ENCODE data around the gene KIF2C.
"Not testable (repeated sequence)": the region's sequence is repeated elsewhere in the genome, so short reads cannot be mapped to it uniquely, and the experiment has no call there.

Gene KIF2C

GRCh38 chr1:44808063-44808937 lies 68.7 kb downstream of the KIF2C start, which contains the start of gene BTBD19:
TSS of gene BTBD19 (plus strand) at chr1:44808523. CDS start at chr1:44808821, 298 bp downstream.
- no peak for DNase-seq (ENCODE audit: low read depth, low spot score)
- H3K4me3 ChIP-seq, result peak within 1 kb of the TSS; percentile 28
- H3K9me3 ChIP-seq (ENCODE audit: low read depth, low read length), result no peaks in the 10 kb centered on the region
- H3K9ac ChIP-seq (ENCODE audit: insufficient read length), result peak within 1 kb of the TSS; percentile 41
- H3K36me3 ChIP-seq (ENCODE audit: insufficient read depth, low read length), result no peaks in the 10 kb centered on the region; the same call in 1 of the 2 replicates
- H3K27ac ChIP-seq, result peak within 1 kb of the TSS; percentile 76
- TF ChIP-seq EZH2 (IDR thresholded peaks at IDR 0.05) (no peak), POLR2AphosphoS5 (IDR thresholded peaks at IDR 0.05; ENCODE audit: borderline replicate concordance, low read depth, low read length) (no peak), FOXP2 (optimal IDR thresholded peaks at IDR 0.05; ENCODE audit: control extremely low read depth, extremely low read length, insufficient read depth) (no peak)

GRCh38 chr1:44808938-44809917 lies 69.6 kb downstream of the KIF2C start:
- no peak for TF ChIP-seq FOXP2 (optimal IDR thresholded peaks at IDR 0.05; ENCODE audit: control extremely low read depth, extremely low read length, insufficient read depth)
- peak; percentile 23; the same call in 1 of the 2 replicates for TF ChIP-seq POLR2AphosphoS5 (IDR thresholded peaks at IDR 0.05; ENCODE audit: borderline replicate concordance, low read depth, low read length)
- no peak for TF ChIP-seq EZH2 (IDR thresholded peaks at IDR 0.05)
- Histone ChIP-seq H3K4me3 (peak overlapping the region; percentile 28), H3K9me3 (ENCODE audit: low read depth, low read length) (no peaks in the 10 kb centered on the region), H3K36me3 (ENCODE audit: insufficient read depth, low read length) (no peaks in the 10 kb centered on the region; the same call in 1 of the 2 replicates), H3K9ac (ENCODE audit: insufficient read length) (peak overlapping the region; percentile 41), H3K27ac (peak overlapping the region; percentile 76)
- DNase-seq (ENCODE audit: low read depth, low spot score), result no peak

- H3K9ac ChIP-seq (ENCODE audit: insufficient read length), result peak overlapping the region; percentile 17
- H3K27ac ChIP-seq, result 0 out of 2 replicates have a peak overlapping the region, but pooled peaks have one; percentile 12
- H3K9me3 ChIP-seq (ENCODE audit: low read depth, low read length), result no peaks in the 10 kb centered on the region
- no peaks in the 10 kb centered on the region for H3K36me3 ChIP-seq (ENCODE audit: insufficient read depth, low read length)
- TF ChIP-seq FOXP2 (optimal IDR thresholded peaks at IDR 0.05; ENCODE audit: control extremely low read depth, extremely low read length, insufficient read depth), result no peak
- no peak for TF ChIP-seq POLR2AphosphoS5 (IDR thresholded peaks at IDR 0.05; ENCODE audit: borderline replicate concordance, low read depth, low read length)
- no peak for TF ChIP-seq EZH2 (IDR thresholded peaks at IDR 0.05)
- no peak overlapping the region for H3K4me3 ChIP-seq
- DNase-seq (ENCODE audit: low read depth, low spot score), result no peak
Observed at GRCh38 chr1:44810101-44810761, 70.6 kb downstream of the KIF2C start.

- H3K4me3 ChIP-seq; H3K9me3 ChIP-seq (ENCODE audit: low read depth, low read length); DNase-seq (ENCODE audit: low read depth, low spot score); H3K9ac ChIP-seq (ENCODE audit: insufficient read length); H3K36me3 ChIP-seq (ENCODE audit: insufficient read depth, low read length): not testable (repeated sequence)
- 0 out of 2 replicates have a peak overlapping the region, but pooled peaks have one; percentile 12 for H3K27ac ChIP-seq
Observed at GRCh38 chr1:44810762-44811105, 71.1 kb downstream of the KIF2C start.

GRCh38 chr1:44811234-44811633 lies 71.6 kb downstream of the KIF2C start:
- no peak for TF ChIP-seq EZH2 (IDR thresholded peaks at IDR 0.05)
- no peak for TF ChIP-seq POLR2AphosphoS5 (IDR thresholded peaks at IDR 0.05; ENCODE audit: borderline replicate concordance, low read depth, low read length)
- TF ChIP-seq FOXP2 (optimal IDR thresholded peaks at IDR 0.05; ENCODE audit: control extremely low read depth, extremely low read length, insufficient read depth), result no peak
- H3K27ac ChIP-seq, result peak overlapping the region; percentile 83
- H3K4me3 ChIP-seq, result no peak overlapping the region
- no peak for DNase-seq (ENCODE audit: low read depth, low spot score)
- H3K9me3 ChIP-seq (ENCODE audit: low read depth, low read length), result no peaks in the 10 kb centered on the region
- H3K9ac ChIP-seq (ENCODE audit: insufficient read length), result peak overlapping the region; percentile 45
- no peaks in the 10 kb centered on the region for H3K36me3 ChIP-seq (ENCODE audit: insufficient read depth, low read length)

GRCh38 chr1:44812822-44813543 lies 73.3 kb downstream of the KIF2C start:
- Histone ChIP-seq H3K4me3 (no peak overlapping the region), H3K9ac (ENCODE audit: insufficient read length) (no peak overlapping the region), H3K9me3 (ENCODE audit: low read depth, low read length) (no peaks in the 10 kb centered on the region), H3K36me3 (ENCODE audit: insufficient read depth, low read length) (no peaks in the 10 kb centered on the region), H3K27ac (no peak overlapping the region)
- no peak for TF ChIP-seq EZH2 (IDR thresholded peaks at IDR 0.05)
- TF ChIP-seq POLR2AphosphoS5 (IDR thresholded peaks at IDR 0.05; ENCODE audit: borderline replicate concordance, low read depth, low read length), result no peak
- TF ChIP-seq FOXP2 (optimal IDR thresholded peaks at IDR 0.05; ENCODE audit: control extremely low read depth, extremely low read length, insufficient read depth), result no peak
- DNase-seq (ENCODE audit: low read depth, low spot score), result no peak

GRCh38 chr1:44815926-44816325 lies 76.3 kb downstream of the KIF2C start:
- not testable (repeated sequence) for DNase-seq (ENCODE audit: low read depth, low spot score); H3K36me3 ChIP-seq (ENCODE audit: insufficient read depth, low read length); H3K4me3 ChIP-seq; H3K9me3 ChIP-seq (ENCODE audit: low read depth, low read length); H3K27ac ChIP-seq; H3K9ac ChIP-seq (ENCODE audit: insufficient read length)

All from SK-N-MC (cell line).